ENCODE measurements around the gene FNDC3B.

The FNDC3B gene

DNA sequence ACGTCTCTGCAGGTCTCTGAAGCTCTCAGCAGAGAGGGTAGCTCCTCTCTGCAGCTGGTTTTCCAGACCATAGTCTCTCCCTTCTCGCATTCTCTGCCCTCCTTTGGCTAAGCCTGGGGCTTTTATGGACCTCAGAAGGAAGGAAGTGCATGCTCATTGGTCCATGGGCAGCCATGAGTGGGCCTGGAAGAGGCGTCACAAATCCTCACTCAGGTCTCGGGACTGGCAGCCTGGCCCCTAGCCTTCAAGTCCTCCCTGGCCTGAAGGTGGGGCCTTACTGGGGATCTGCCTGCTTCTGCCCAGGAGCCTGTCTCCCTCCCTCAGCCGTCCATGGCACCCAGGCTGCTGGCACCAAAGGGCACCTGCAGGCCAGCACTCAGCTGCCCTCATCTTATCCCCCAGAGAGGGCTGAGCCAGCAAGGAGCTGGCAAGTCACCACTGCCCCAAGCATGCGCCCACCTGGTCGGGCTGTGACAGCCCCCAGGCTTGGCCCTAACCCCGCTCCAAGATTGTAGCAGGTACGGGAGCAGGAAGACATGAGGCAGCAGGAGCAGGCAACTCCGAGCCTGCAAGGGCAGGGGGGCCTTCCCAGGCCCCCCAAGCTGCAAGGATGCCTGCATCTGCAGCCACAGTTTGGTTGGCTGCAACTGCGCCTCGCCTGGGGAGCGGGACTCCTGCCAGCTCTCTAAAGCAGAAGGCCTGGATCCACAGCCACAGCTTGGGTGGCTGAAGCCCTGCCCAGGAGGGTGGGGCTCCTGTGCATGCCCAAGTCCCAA, 371.5 kb downstream of the FNDC3B start:
- in situ Hi-C loops (cut with MboI; ENCODE audit: low sequenced_read_pairs), result no loop called here

DNA sequence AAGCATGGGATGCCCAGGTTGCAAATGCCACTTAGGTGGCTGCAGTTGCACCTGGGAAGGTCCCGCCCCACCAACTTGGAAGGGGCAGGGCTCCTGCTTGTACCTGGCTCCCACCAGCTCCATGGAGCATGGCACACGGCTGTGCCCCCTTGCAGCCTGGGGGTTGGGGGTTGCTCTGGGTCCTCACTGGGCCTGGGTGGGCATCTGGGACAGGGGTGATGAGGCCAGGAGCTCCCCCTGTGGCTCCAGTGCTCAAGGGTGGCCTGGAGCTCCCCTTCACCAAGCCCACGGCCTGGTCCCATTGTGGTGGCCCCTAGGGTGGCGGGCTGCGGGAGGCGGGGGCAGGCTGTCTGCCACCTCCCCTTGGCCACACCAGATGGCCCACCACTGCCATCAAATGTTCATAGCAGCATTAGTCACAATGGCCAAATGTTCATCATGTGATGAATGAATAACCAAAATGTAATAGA, 372.1 kb downstream of the FNDC3B start:
- in situ Hi-C loops (cut with MboI; ENCODE audit: low sequenced_read_pairs), result no loop called here

DNA sequence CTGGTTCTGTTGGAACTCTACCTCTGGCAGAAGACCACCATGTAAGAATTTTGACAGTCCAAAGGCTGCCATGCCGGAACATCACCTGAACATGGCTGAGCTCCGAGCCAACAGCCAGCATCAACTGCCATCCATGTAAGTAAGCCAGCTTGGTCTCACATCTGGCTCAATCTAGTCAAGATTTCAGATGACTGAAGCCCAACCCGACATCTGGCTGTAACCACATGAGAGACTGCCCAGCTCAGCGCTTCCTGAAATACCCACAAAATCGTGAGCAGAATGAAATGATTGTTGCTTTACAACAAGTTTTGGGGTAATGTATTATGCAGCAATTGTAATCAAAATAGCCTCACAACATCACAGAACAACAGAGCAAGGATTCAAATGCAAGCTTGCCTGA, 375.9 kb downstream of the FNDC3B start:
- in situ Hi-C loops (cut with MboI; ENCODE audit: low sequenced_read_pairs), result no loop called here

DNA sequence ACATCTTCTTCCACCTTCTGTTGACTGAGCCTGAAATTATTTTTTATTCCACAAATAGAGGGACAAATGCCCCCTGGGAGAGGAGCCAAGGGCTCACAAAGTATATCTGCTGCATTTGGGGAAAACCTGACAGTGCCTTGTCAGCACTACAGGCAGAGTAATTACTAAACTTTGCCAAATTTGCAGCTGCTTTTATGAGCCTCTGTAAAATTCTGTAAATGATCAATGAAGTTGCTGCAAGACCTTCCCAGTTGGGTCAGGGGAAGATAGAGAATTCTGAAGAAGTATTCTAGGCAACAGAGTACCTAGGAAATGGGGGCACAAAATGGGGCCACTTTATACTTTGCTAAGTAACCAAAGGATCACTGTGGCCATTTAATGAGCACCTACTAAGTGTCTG, 398.3 kb downstream of the FNDC3B start:
- in situ Hi-C loops (cut with MboI; ENCODE audit: low sequenced_read_pairs), result no loop called here

DNA sequence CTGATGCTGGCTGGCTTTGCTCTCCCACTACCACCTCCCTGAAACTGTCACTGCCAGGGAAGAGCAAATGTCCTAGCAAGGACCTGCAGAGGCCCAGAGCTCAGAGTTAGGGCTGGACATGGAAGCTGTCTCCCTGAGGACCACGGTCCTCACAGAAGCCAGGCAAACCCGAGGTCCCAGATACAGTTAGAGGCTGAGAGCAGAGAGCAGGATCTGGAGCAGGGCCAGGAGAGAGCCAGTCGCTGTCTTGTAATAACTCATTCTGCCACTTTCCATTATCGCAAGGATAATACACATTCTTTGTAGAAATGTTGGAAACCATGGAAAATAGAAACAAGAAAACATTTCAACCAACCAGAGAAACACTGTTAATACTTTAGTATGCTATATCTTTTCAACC, 398.8 kb downstream of the FNDC3B start:
- in situ Hi-C loops (cut with MboI; ENCODE audit: low sequenced_read_pairs), result no loop called here

DNA sequence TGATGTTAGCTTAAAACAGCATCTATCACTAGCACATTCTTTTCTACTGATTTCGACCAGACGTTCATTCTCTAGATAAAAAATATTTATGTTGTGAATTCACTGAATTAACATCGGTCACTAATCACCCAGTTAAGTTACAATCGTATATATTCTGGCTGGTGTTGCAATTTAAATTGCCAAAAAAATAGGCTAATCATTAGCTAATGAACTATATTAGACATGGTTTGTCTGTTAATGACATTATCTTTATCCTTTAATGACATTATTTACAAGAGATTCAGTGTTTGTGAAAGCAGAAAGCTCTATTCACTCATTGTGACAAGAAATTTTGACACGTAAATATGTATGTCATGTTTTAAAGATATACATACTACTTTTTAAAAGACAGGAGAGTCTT, 402.2 kb downstream of the FNDC3B start:
- in situ Hi-C loops (cut with MboI; ENCODE audit: low sequenced_read_pairs), result no loop called here

DNA sequence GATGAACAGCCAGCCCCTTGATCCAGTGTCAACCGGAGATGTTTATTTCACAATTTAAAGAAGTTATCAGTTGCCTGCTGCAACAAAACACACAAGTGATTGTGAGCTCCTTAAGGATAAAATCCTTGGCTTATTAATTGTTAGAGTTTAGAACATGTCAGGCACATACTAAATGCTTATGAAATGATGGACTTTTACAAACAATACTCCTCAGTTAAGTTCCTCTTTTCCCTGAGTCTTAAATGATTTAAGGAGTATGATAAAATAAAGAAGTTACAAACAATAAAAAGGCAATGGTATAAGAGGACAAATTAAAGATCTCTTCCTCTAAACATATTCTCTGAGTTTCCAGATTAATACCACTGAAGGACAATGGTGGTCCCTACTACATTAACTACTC, 403.2 kb downstream of the FNDC3B start:
- in situ Hi-C loops (cut with MboI; ENCODE audit: low sequenced_read_pairs), result no loop called here

DNA sequence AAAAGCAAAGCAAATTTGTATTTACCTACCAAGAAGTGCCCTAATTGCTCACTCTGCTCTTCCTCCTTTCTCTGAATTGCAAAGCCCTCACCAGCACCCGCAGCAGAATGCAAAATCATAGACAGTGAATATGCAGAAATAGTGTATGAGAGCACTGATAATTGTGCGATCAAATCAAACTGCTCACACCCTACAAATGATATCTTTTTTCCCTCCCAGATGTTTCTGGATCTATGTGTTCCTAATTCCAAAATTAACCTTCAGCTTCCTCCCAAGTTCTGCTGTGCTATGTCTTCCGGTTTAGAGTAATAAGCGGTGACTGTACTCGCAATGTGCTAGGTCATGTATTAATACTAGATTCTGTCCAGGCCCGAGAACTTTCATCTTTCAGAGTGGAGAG, 405.4 kb downstream of the FNDC3B start:
- in situ Hi-C loops (cut with MboI; ENCODE audit: low sequenced_read_pairs), result no loop called here

DNA sequence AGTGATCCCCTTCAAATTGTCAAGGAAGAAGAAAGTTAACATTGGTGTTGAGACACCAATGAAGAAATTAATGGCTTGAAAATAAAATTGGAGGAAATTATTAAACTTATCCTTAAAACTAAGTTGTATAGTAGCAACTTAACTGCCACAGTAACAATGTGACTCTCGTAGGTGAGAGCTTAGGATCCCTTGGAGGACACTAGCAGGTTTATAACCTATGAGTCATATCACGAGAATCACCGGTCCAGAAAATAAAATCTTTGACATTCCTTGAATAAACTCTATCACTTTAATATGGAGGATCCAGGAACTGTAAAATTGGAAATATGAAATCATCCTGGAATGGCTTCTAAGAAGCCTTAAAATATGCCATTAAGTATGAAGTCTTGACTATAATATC, 406.8 kb downstream of the FNDC3B start:
- in situ Hi-C loops (cut with MboI; ENCODE audit: low sequenced_read_pairs), result no loop called here

DNA sequence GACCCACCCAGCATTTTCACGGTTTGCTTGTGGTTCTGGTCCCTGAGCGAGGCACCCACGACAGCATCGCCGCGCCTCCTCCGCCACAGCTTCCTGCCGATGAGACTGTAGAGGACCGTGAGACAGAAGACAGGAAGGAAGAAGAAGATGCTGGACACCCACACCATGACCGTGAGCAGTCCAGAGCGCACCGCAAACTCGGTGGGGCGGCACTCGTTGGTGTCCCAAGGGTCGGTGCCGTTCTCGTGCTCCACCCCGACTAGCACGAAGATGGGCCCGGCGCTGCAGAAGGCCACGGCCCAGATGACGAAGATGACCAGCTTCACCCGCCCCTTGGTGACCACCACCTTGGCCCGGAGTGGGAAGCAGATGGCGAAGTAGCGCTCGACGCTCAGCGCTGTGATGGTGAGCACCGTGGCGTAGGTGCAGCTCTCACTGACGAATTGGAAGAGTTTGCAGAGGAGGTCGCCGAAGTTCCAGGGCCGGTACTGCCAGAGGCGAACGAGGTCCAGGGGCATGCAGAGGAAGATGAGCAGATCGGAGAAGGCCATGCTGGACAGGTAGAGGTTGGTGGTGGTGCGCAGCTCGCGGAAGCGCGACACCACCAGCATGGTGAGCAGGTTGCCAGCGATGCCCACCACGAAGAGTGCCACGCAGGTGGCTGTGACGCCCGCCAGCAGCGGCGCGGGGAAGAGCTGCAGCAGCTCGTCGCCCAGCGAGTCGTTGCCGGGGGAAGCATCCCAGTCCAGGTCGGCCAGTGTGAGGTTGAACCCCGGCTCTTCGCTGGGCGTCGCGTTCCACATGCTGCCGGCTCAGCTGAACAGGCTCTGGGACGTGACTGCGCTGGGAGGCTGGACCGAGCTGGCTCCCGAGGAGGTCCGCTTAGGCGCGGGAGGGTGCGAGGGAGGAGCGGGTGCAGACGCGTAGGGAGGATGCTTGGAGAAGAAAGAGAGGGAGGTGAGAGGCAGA, 408.5 kb downstream of the FNDC3B start, which contains the start of gene GHSR:
TSS of gene GHSR (minus strand) at position 846 of the 969 bp plus-strand sequence. CDS start at position 803, 43 bp downstream.
- in situ Hi-C loops (cut with MboI; ENCODE audit: low sequenced_read_pairs), result no loop called here

DNA sequence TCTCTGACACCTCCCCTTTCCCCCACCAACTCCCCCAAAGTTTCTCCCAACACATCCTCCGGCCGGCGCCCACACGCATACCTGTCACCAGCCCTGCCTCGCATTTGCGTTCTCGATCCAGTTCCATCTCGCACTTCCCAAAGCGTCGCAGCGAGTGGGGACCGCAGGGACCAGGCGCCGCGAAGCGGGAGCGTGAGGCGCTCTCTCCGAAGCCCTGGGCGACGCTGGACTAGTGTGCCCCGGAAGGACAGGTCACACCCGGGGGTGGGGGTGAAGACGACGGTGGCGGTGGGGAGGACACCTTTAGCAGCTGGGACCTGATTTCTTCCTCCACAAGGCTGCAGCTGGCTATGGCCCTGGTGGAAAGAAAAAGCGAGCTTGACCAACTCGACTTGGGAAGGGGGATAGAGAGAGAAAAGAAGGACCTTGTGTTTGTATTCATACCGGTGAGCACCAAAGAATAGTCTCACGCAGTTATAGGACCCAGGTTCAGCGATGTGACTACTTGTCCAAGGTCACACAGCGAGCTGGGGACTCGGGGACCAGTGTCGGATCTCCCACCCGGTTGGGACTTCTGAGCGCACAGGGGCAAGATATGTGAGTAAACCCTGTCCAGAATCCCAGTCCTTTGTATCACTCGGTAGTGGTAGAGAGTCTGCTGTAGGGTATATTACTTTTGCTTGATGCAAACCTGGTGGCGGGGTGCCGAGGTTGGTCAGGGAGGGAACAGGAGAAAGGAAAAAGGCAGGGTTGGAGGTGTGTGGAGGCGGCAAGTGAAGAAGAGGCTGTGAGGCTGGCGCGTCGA, 409.5 kb downstream of the FNDC3B start:
- in situ Hi-C loops (cut with MboI; ENCODE audit: low sequenced_read_pairs), result no loop called here

DNA sequence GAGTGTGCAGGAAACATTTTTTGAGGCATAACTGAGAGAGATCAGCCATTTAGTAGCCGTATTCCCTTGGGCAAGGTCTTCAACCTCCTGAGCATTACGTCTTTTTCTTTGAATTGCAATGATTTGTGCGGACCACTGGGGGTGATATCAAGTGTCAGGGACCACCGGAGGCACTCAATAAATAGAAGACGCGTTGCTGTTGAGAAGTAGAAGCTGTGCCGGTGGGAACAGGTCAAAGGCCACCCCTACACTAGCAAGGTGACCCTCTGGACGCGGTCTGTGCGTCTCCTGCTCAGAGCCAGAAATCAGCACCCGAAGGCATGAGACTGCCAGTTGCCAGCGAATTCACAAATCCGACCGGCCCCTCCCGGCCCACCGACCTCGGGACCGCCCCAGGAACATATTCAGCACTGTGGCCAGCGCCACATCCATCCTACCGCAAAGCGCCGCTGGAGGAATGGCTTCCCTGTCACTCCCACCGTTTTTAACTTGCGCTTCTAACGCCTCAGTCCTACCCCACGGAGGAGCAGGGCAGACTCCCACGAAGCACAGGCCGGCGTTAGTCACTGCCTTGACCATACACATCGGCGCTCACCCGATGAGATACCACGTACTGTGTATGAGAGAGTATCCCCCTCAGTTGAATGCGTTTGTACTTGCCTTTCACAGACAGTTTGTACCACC, 410.2 kb downstream of the FNDC3B start:
- in situ Hi-C loops (cut with MboI; ENCODE audit: low sequenced_read_pairs), result no loop called here

All from HL-60/S4 treated with phorbol 12-myristate 13-acetate at 8.2 ng/mL for 4 days and 3 days (cell line).